ENCODE data around the gene EHMT1.
"Not testable (repeated sequence)": the region's sequence is repeated elsewhere in the genome, so short reads cannot be mapped to it uniquely, and the experiment has no call there.

EHMT1 gene

DNA sequence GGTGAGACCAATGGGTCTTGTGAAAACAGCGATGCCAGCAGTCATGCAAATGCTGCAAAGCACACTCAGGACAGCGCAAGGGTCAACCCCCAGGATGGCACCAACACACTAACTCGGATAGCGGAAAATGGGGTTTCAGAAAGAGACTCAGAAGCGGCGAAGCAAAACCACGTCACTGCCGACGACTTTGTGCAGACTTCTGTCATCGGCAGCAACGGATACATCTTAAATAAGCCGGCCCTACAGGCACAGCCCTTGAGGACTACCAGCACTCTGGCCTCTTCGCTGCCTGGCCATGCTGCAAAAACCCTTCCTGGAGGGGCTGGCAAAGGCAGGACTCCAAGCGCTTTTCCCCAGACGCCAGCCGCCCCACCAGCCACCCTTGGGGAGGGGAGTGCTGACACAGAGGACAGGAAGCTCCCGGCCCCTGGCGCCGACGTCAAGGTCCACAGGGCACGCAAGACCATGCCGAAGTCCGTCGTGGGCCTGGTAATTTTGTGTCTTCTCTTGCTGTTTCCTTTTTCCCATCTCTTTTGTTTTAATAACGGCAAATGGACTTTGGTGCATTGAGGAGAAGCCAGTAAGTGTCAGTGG is 98.0 kb downstream of the EHMT1 start:
- Histone ChIP-seq H3K27ac (ENCODE audit: low read length) (no peak overlapping the region), H3K36me3 (ENCODE audit: control insufficient read depth in 1 of 2, insufficient read depth in 2 of 2, low read length in 2 of 2) (peaks cover 15 to 29% of the 10 kb centered on the region in 2 donors), H3K4me1 (ENCODE audit: control insufficient read depth in 1 of 2, insufficient read depth in 2 of 2, low read length in 2 of 2) (no peaks in the 10 kb centered on the region), H3K9me3 (ENCODE audit: control insufficient read depth in 1 of 2, low read length in 2 of 2) (no peaks in the 10 kb centered on the region), H3K27me3 (ENCODE audit: low read depth, low read length) (no peaks in the 10 kb centered on the region), H3K4me3 (ENCODE audit: low read depth in 1 of 2, low read length in 2 of 2) (no peak overlapping the region)

DNA sequence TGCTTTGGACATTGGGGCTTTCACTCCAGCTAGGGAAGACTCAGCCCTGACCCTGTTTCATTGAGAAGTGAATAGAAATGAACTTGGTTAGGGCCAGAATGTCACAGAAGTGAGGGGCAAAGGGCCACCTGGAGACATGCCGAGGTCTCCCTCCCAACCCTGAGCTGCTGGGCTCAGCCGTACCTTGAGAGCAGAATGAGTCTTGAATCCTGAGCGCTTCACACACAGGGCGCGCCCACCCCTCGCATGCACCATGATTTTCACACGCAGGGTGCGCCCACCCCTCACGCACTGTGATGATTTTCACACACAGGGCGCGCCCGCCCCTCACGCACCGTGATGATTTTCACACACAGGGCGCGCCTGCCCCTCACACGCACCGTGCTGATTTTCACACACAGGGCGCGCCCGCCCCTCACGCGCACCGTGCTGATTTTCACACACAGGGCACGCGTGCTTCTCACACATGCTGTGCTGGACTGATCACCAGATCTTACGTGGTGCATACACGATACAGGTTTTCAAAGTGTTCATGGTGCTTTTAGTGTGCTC is 99.0 kb downstream of the EHMT1 start:
- H3K9me3 ChIP-seq (ENCODE audit: control insufficient read depth in 1 of 2, low read length in 2 of 2), result no peaks in the 10 kb centered on the region
- H3K4me3 ChIP-seq (ENCODE audit: low read depth in 1 of 2, low read length in 2 of 2), result no peak overlapping the region
- no peak overlapping the region for H3K27ac ChIP-seq (ENCODE audit: low read length)
- H3K4me1 ChIP-seq (ENCODE audit: control insufficient read depth in 1 of 2, insufficient read depth in 2 of 2, low read length in 2 of 2), result no peaks in the 10 kb centered on the region
- H3K27me3 ChIP-seq (ENCODE audit: low read depth, low read length), result no peaks in the 10 kb centered on the region
- peaks cover 15 to 29% of the 10 kb centered on the region in 2 donors for H3K36me3 ChIP-seq (ENCODE audit: control insufficient read depth in 1 of 2, insufficient read depth in 2 of 2, low read length in 2 of 2)

DNA sequence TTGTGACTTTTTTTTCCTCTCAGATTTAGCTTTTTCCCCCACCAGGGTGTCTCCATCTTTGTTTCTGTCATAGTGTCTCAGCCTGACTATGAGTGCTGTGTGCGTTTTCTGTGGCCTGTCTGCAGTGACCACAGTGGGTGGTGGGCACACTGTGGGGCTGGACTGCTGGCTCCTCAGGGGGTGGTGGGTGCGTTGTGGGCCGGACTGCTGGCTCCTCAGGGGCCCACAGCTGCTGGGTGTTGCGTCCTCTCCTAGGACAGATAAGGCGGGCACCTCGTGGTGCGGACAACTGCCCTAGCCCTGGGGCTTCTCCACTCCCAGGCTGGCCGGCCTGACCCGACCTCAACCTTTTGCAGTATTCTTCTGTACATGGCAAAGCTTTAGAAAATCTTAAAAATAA is 100.4 kb downstream of the EHMT1 start:
- H3K27me3 ChIP-seq (ENCODE audit: low read depth, low read length), result no peaks in the 10 kb centered on the region

DNA sequence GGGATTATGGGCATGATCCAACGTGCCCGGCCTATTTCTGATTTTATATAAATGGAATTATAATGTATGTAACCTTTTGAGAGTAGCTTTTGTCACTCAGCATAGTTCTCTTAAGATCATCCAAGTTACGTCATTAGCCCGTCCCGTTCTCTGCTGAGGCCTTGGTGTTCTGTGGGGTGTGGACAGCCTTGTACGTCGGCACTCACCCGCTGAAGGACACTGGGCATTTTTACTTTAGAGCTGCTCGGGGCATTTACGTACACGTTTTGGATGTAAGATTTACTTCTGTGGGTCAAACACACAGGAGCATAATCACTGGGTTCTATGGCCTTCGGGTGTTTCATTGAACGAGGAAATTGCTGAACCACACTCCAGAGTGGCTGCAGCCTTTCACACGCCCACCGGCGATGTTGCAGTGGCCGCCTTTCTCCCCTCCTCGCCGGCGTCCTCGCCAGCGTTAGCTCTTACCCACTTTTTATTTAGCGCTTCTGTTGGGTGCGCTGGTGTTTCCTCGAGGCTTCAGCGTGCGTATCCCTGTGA is 101.8 kb downstream of the EHMT1 start:
- H3K4me3 ChIP-seq (ENCODE audit: low read depth in 1 of 2, low read length in 2 of 2), result no peak overlapping the region
- no peak overlapping the region for H3K27ac ChIP-seq (ENCODE audit: low read length)
- H3K36me3 ChIP-seq (ENCODE audit: control insufficient read depth in 1 of 2, insufficient read depth in 2 of 2, low read length in 2 of 2), result peaks cover 8 to 29% of the 10 kb centered on the region in 2 donors
- peaks cover 0 to 8% of the 10 kb centered on the region in 2 donors for H3K4me1 ChIP-seq (ENCODE audit: control insufficient read depth in 1 of 2, insufficient read depth in 2 of 2, low read length in 2 of 2)
- H3K9me3 ChIP-seq (ENCODE audit: control insufficient read depth in 1 of 2, low read length in 2 of 2), result no peaks in the 10 kb centered on the region
- H3K27me3 ChIP-seq (ENCODE audit: low read depth, low read length), result no peaks in the 10 kb centered on the region

More for the DNA sequence above, 100.4 kb downstream of the EHMT1 start:
- peaks cover 0 to 5% of the 10 kb centered on the region in 2 donors for H3K4me1 ChIP-seq (ENCODE audit: control insufficient read depth in 1 of 2, insufficient read depth in 2 of 2, low read length in 2 of 2)
- H3K27ac ChIP-seq (ENCODE audit: low read length), result no peak overlapping the region
- H3K4me3 ChIP-seq (ENCODE audit: low read depth in 1 of 2, low read length in 2 of 2), result no peak overlapping the region
- peaks cover 15 to 29% of the 10 kb centered on the region in 2 donors for H3K36me3 ChIP-seq (ENCODE audit: control insufficient read depth in 1 of 2, insufficient read depth in 2 of 2, low read length in 2 of 2)
- H3K9me3 ChIP-seq (ENCODE audit: control insufficient read depth in 1 of 2, low read length in 2 of 2), result no peaks in the 10 kb centered on the region

DNA sequence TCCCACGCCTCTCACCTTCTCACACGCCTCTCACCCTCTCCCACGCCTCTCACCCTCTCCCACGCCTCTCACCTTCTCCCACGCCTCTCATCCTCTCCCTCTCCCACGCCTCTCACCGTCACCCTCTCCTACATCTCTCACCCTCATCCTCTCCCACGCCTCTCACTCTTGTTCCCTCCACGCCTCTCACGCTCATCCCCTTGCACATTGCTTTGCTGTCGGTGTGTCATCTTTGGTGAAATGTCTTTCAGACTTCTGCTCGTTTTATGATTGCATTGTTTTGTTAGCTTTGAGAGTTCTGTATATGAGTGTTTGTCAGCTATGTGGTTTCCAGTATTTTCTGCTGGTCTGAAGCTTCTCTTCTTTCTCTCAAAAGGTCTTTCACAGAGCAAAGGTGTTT is 102.7 kb downstream of the EHMT1 start:
- Histone ChIP-seq H3K27ac (ENCODE audit: low read length) (no peak overlapping the region), H3K27me3 (ENCODE audit: low read depth, low read length) (no peaks in the 10 kb centered on the region), H3K9me3 (ENCODE audit: control insufficient read depth in 1 of 2, low read length in 2 of 2) (no peaks in the 10 kb centered on the region), H3K36me3 (ENCODE audit: control insufficient read depth in 1 of 2, insufficient read depth in 2 of 2, low read length in 2 of 2) (peaks cover 11 to 29% of the 10 kb centered on the region in 2 donors), H3K4me1 (ENCODE audit: control insufficient read depth in 1 of 2, insufficient read depth in 2 of 2, low read length in 2 of 2) (peaks cover 0 to 8% of the 10 kb centered on the region in 2 donors), H3K4me3 (ENCODE audit: low read depth in 1 of 2, low read length in 2 of 2) (no peak overlapping the region)

DNA sequence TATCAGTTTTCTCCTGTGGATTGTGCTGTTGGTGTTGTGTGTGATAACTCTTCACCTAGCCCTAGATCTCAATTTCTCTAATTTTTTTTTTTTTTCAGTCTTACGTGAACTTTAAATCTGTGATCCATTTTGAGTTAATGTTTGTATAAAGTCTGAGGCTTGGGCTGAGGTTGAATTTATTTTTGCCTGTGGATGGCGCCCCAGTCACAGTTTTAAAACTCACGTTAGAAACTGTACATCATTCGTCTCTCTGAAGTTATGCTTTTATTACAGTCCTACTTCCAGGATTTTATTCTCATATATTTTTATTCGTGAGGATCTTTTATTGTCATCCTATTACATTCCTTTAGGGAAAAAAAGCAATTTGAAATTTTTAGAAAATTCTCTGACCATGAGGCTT is 103.1 kb downstream of the EHMT1 start:
- no peak overlapping the region for H3K4me3 ChIP-seq (ENCODE audit: low read depth in 1 of 2, low read length in 2 of 2)
- no peaks in the 10 kb centered on the region for H3K27me3 ChIP-seq (ENCODE audit: low read depth, low read length)
- H3K27ac ChIP-seq (ENCODE audit: low read length), result no peak overlapping the region
- peaks cover 0 to 8% of the 10 kb centered on the region in 2 donors for H3K4me1 ChIP-seq (ENCODE audit: control insufficient read depth in 1 of 2, insufficient read depth in 2 of 2, low read length in 2 of 2)
- peaks cover 12 to 29% of the 10 kb centered on the region in 2 donors for H3K36me3 ChIP-seq (ENCODE audit: control insufficient read depth in 1 of 2, insufficient read depth in 2 of 2, low read length in 2 of 2)
- no peaks in the 10 kb centered on the region for H3K9me3 ChIP-seq (ENCODE audit: control insufficient read depth in 1 of 2, low read length in 2 of 2)

DNA sequence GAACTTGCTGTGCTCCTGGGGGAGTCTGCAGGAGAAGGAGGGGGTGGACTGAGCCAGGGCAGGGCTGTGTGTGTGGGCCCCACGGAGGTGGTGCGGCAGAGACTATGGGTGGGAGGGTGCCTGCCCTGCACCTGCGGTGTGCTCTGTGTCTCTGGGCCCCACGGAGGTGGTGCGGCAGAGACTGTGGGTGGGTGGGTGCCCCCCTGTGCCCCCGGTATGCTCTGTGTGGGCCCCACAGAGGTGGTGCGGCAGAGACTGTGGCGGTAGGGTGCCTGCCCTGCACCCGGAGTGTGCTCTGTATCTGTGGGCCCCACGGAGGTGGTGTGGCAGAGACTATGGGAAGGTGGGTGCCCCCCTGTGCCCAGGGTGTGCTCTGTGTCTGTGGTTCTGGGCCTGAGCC is 103.7 kb downstream of the EHMT1 start:
- H3K27me3 ChIP-seq (ENCODE audit: low read depth, low read length), result no peaks in the 10 kb centered on the region
- H3K27ac ChIP-seq (ENCODE audit: low read length), result no peak overlapping the region
- H3K36me3 ChIP-seq (ENCODE audit: control insufficient read depth in 1 of 2, insufficient read depth in 2 of 2, low read length in 2 of 2), result peaks cover 8 to 23% of the 10 kb centered on the region in 2 donors
- H3K9me3 ChIP-seq (ENCODE audit: control insufficient read depth in 1 of 2, low read length in 2 of 2), result no peaks in the 10 kb centered on the region
- peaks cover 0 to 8% of the 10 kb centered on the region in 2 donors for H3K4me1 ChIP-seq (ENCODE audit: control insufficient read depth in 1 of 2, insufficient read depth in 2 of 2, low read length in 2 of 2)
- no peak overlapping the region for H3K4me3 ChIP-seq (ENCODE audit: low read depth in 1 of 2, low read length in 2 of 2)

DNA sequence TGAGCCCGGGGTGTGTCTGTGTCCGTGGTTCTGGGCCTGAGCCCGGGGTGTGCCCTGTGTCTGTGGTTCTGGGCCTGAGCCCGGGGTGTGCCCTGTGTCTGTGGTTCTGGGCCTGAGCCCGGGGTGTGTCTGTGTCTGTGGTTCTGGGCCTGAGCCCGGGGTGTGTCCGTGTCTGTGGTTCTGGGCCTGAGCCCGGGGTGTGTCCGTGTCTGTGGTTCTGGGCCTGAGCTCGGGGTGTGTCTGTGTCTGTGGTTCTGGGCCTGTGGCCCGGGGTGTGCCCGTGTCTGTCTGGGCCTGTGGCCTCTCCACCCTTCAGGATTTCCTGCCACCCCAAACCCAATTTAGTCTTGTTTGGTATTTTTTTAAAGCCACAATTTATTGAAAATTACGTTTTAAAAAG is 104.6 kb downstream of the EHMT1 start:
- H3K27me3 ChIP-seq (ENCODE audit: low read depth, low read length); H3K27ac ChIP-seq (ENCODE audit: low read length); H3K4me3 ChIP-seq (ENCODE audit: low read depth in 1 of 2, low read length in 2 of 2); H3K9me3 ChIP-seq (ENCODE audit: control insufficient read depth in 1 of 2, low read length in 2 of 2); H3K4me1 ChIP-seq (ENCODE audit: control insufficient read depth in 1 of 2, insufficient read depth in 2 of 2, low read length in 2 of 2): not testable (repeated sequence)
- H3K36me3 ChIP-seq (ENCODE audit: control insufficient read depth in 1 of 2, insufficient read depth in 2 of 2, low read length in 2 of 2), result peaks cover 14 to 16% of the 10 kb centered on the region in 2 donors

DNA sequence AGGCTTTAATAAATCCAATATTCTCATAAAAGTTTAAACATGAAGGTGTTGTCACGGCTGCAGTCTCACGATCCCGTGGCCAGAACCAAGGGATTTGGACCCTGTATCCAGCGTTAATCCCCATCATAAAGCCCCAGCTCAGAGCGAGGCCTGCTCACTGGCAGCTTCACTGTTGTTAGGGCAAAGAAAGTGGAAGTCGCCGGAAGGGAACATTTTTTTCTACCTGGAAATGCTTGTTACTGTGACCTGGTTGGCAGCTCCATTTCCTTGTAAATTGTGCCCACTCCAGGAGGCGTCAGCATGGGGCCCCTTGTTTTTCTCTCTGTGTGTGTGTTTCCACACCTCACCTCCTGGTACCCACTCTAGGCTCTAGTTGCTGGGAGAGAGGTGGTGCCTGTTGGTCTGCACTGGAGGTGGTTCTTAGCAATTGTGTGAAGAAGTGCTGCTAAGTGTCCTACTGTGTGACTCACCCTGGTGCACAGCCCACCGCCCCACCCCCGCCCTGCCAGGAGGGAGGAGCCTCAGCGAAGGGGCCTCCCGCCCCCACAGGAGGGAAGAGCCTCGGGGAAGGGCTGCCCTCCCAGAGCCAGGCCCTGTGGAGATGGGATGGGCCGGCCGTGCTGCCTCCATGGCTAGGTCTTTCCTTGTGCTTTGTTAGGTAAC is 105.1 kb downstream of the EHMT1 start:
- no peak overlapping the region for H3K4me3 ChIP-seq (ENCODE audit: low read depth in 1 of 2, low read length in 2 of 2)
- H3K9me3 ChIP-seq (ENCODE audit: control insufficient read depth in 1 of 2, low read length in 2 of 2), result no peaks in the 10 kb centered on the region
- no peak overlapping the region for H3K27ac ChIP-seq (ENCODE audit: low read length)
- H3K27me3 ChIP-seq (ENCODE audit: low read depth, low read length), result no peaks in the 10 kb centered on the region
- H3K4me1 ChIP-seq (ENCODE audit: control insufficient read depth in 1 of 2, insufficient read depth in 2 of 2, low read length in 2 of 2), result peaks cover 0 to 8% of the 10 kb centered on the region in 2 donors
- peaks cover 18 to 20% of the 10 kb centered on the region in 2 donors for H3K36me3 ChIP-seq (ENCODE audit: control insufficient read depth in 1 of 2, insufficient read depth in 2 of 2, low read length in 2 of 2)

DNA sequence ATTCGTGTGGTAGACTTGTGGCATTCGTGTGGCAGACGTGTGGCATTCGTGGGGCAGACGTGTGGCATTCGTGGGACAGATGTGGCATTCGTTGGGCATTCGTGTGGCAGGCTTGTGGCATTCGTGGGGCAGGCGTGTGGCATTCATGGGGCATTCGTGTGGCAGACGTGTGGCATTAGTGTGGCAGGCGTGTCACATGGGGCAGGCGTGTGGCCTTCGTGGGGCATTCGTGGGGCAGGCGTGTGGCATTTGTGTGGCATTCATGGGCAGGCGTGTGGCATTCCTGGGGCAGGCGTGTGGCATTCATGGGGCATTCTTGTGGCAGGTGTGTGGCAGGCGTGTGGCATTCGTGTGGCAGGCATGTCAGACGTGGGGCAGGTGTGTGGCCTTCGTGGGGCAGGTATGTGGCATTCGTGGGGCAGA is 106.0 kb downstream of the EHMT1 start:
- H3K9me3 ChIP-seq (ENCODE audit: control insufficient read depth in 1 of 2, low read length in 2 of 2), result no peaks in the 10 kb centered on the region
- H3K4me3 ChIP-seq (ENCODE audit: low read depth in 1 of 2, low read length in 2 of 2), result no peak overlapping the region
- no peak overlapping the region for H3K27ac ChIP-seq (ENCODE audit: low read length)
- H3K27me3 ChIP-seq (ENCODE audit: low read depth, low read length), result no peaks in the 10 kb centered on the region
- H3K36me3 ChIP-seq (ENCODE audit: control insufficient read depth in 1 of 2, insufficient read depth in 2 of 2, low read length in 2 of 2), result peaks cover 17 to 22% of the 10 kb centered on the region in 2 donors
- peaks cover 0 to 8% of the 10 kb centered on the region in 2 donors for H3K4me1 ChIP-seq (ENCODE audit: control insufficient read depth in 1 of 2, insufficient read depth in 2 of 2, low read length in 2 of 2)

DNA sequence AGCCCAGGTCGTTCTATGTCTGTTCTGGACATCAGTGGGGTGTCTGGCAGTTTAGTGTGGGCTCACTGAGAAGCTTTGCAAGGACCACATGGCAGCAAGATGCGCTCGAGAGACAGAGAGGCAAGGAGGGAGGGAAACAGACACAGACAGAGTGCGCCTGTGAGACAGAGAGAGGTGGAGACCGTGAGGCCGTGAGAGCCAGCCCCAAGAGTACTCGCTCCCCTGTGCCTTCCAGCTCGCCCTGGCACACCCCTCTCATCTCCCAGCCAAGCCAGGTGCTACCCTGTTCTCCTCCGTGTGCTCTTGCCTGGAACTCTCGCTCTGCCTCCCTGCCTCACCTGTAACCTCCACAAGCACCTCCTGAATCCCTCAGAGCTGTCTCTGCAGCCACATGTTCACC is 106.8 kb downstream of the EHMT1 start:
- H3K27ac ChIP-seq (ENCODE audit: low read length), result no peak overlapping the region
- H3K36me3 ChIP-seq (ENCODE audit: control insufficient read depth in 1 of 2, insufficient read depth in 2 of 2, low read length in 2 of 2), result peaks cover 21 to 25% of the 10 kb centered on the region in 2 donors

More for the DNA sequence above, 106.8 kb downstream of the EHMT1 start:
- no peaks in the 10 kb centered on the region for H3K27me3 ChIP-seq (ENCODE audit: low read depth, low read length)
- H3K4me1 ChIP-seq (ENCODE audit: control insufficient read depth in 1 of 2, insufficient read depth in 2 of 2, low read length in 2 of 2), result peaks cover 0 to 8% of the 10 kb centered on the region in 2 donors
- no peaks in the 10 kb centered on the region for H3K9me3 ChIP-seq (ENCODE audit: control insufficient read depth in 1 of 2, low read length in 2 of 2)
- H3K4me3 ChIP-seq (ENCODE audit: low read depth in 1 of 2, low read length in 2 of 2), result no peak overlapping the region

All from muscle layer of duodenum (tissue), 2 donors.